ENCODE measurements around the gene IRAK4. TPM values are rescaled to one million over a fixed set of nuclear protein-coding genes. Genes with fewer than 3 reads are reported as not detected.

The IRAK4 gene
- total and polyA plus RNA-seq, 2 donors (not counting 3 experiments of a cell fraction or from before 2014, with no cell fraction given): 10.8 to 13.1 TPM

GRCh38 chr12:43812926-43813325 lies 54.2 kb downstream of the IRAK4 start:
- no peak overlapping the region for H2AFZ ChIP-seq (ENCODE audit: low read depth, low read length)
- H3K9me1 ChIP-seq (replicated peaks; ENCODE audit: control insufficient read depth, extremely low read depth, insufficient read depth, low read length): no peaks in the 10 kb centered on the region
- DNase-seq (ENCODE audit: low read depth, low spot score): no peak
- intact Hi-C loops (cut with micrococcal nuclease): no loop called here
- ChIA-PET CTCF (interaction anchor here (1.4 kb wide), 1 partner anchor 11 kb away, joined by 7 read pairs; no protein-coding TSS in a partner anchor), POLR2A (no interaction called here)
- TF ChIP-seq MYC (IDR thresholded peaks at IDR 0.05; ENCODE audit: low read depth, low read length) (no peak), CTCF (IDR thresholded peaks at IDR 0.05; ENCODE audit: extremely low read depth in 1 of 2, insufficient read depth in 1 of 2, low read depth in 1 of 2, low read length in 2 of 2) (no peak), EZH2 (IDR thresholded peaks at IDR 0.05; ENCODE audit: borderline replicate concordance, low read depth, low read length, severe bottlenecking) (no peak), JUN (IDR thresholded peaks at IDR 0.05; ENCODE audit: borderline replicate concordance, insufficient read depth, insufficient read length, low read depth) (no peak), FOS (IDR thresholded peaks at IDR 0.05; ENCODE audit: borderline replicate concordance, insufficient read depth, low read length) (no peak), POLR2AphosphoS5 (IDR thresholded peaks at IDR 0.05; ENCODE audit: insufficient read depth, low read depth, low read length) (no peak)
- TF ChIP-seq, protein P1, sequence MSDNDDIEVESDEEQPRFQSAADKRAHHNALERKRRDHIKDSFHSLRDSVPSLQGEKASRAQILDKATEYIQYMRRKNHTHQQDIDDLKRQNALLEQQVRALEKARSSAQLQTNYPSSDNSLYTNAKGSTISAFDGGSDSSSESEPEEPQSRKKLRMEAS (IDR thresholded peaks at IDR 0.05; ENCODE audit: insufficient read depth, insufficient read length): no peak
- peaks cover 14 to 26% of the 10 kb centered on the region in 2 experiments for H3K27me3 ChIP-seq (ENCODE audit: control insufficient read depth in 2 of 2, insufficient read depth in 2 of 2, low read length in 2 of 2)
- FAIRE-seq: no peak
- no peaks in the 10 kb centered on the region for H4K20me1 ChIP-seq (replicated peaks; ENCODE audit: control insufficient read depth, extremely low read depth, insufficient read depth, low read length)
- no peaks in the 10 kb centered on the region for H3K79me2 ChIP-seq (ENCODE audit: control insufficient read depth, insufficient read depth, low read length)
- H3K36me3 ChIP-seq (ENCODE audit: control insufficient read depth in 2 of 2, extremely low read depth in 1 of 2, insufficient read depth in 2 of 2, low read length in 2 of 2): no peaks in the 10 kb centered on the region
- H3K9me3 ChIP-seq (replicated peaks; ENCODE audit: control insufficient read depth, insufficient read depth, low read length): no peaks in the 10 kb centered on the region
- H3K27ac ChIP-seq (ENCODE audit: insufficient read depth, low read depth, low read length): no peak overlapping the region
- no TSS peak for BruUV-seq (replicated peaks)
- dilution Hi-C loops (cut with MboI; ENCODE audit: extremely low pct_ligation_motif_present, low sequenced_read_pairs): no loop called here
- H3K9ac ChIP-seq (replicated peaks; ENCODE audit: extremely low read depth, insufficient read depth, low read length): no peak overlapping the region
- H3K4me3 ChIP-seq (replicated peaks in 1 of 3; ENCODE audit: insufficient read depth in 1 of 3, low read depth in 1 of 3, low read length in 3 of 3): no peak overlapping the region
- H3K4me2 ChIP-seq (ENCODE audit: insufficient read depth, low read length): no peak overlapping the region
- H3K4me1 ChIP-seq (ENCODE audit: control insufficient read depth, extremely low read depth, insufficient read depth, low read length): no peaks in the 10 kb centered on the region
